HepG2 (cell line): ENCODE data around the gene MYL11. TPM values are rescaled to one million over a fixed set of nuclear protein-coding genes. Genes with fewer than 3 reads are reported as not detected.

Experiments used
- ELF3 ChIP-seq: IDR thresholded peaks from 2 replicates; pipeline ENCODE4 v1.6.1; 2016; ENCODE audit warnings: missing genetic modification reagents, missing compliant biosample characterization
- TOE1 ChIP-seq: sonication (generic); formaldehyde crosslinking; IDR thresholded peaks from 2 replicates; pipeline ENCODE4 v1.4.0; 2020; ENCODE audit warnings: mild to moderate bottlenecking, missing genetic modification reagents
- ZNF3 ChIP-seq: IDR thresholded peaks from 2 replicates; pipeline ENCODE4 v1.7.0; 2017; ENCODE audit warnings: inconsistent platforms
- ZSCAN21 ChIP-seq: sonication (generic); formaldehyde crosslinking; IDR thresholded peaks from 2 replicates; pipeline ENCODE4 v1.8.0; 2022; ENCODE audit warnings: mild to moderate bottlenecking, missing genetic modification reagents, moderate library complexity, borderline replicate concordance
- polyA plus RNA-seq, 8 experiments: library from polyadenylated mRNA; depleted of rRNA in 3 of 8; stranded (reverse) in 7 of 8; unstranded in 1 of 8; fragments of >200 nt; fragmentation: Illumina TruSeq in 4 of 8; extraction: Trizol in 4 of 8; gene quantifications; 2 replicates each; pipeline versions ENCODE4 v1.2.1 to v1.2.3, GENCODE V29; 2011 to 2016; ENCODE audit warnings: low read depth in 4 of 8, missing spikeins in 1 of 8, mixed read lengths in 1 of 8; ENCODE audit not compliant: insufficient read depth in 1 of 8
- total RNA-seq, 5 experiments: library from RNA; depleted of rRNA; stranded (reverse); fragments of >200 nt; fragmentation: Illumina TruSeq; extraction: Trizol; gene quantifications; 2 replicates each; pipeline ENCODE4 v1.2.3, GENCODE V29; 2016; ENCODE audit warnings: low read depth in 1 of 5
- TF ChIP-seq, protein P1 (sequence below): sonication (generic); formaldehyde crosslinking; IDR thresholded peaks from 2 replicates; pipeline ENCODE4 v1.9.0; 2021; ENCODE audit warnings: missing genetic modification reagents, borderline replicate concordance
- TF ChIP-seq, protein P2 (sequence below): sonication (generic); formaldehyde crosslinking; IDR thresholded peaks from one replicate; pipeline ENCODE4 v1.5.1; 2020; ENCODE audit warnings: mild to moderate bottlenecking, missing genetic modification reagents; ENCODE audit errors: not compliant biosample characterization
- TF ChIP-seq, protein P3 (sequence below): sonication (generic); formaldehyde crosslinking; IDR thresholded peaks from 2 replicates; pipeline ENCODE4 v1.5.1; 2020; ENCODE audit warnings: missing genetic modification reagents, mild to moderate bottlenecking, borderline replicate concordance
- TF ChIP-seq, protein P4 (sequence below): sonication (generic); formaldehyde crosslinking; IDR thresholded peaks from 2 replicates; pipeline ENCODE4 v1.4.0; 2020; ENCODE audit warnings: missing genetic modification reagents
- TF ChIP-seq, protein P5 (sequence below): IDR thresholded peaks from 2 replicates; pipeline ENCODE4 v1.6.1; 2012; ENCODE audit warnings: low read length, improper control_type of control experiment

Gene MYL11
- total and polyA plus RNA-seq, 2 of the 13 experiments (the other 11 are each of a cell fraction or from before 2014, with no cell fraction given), result not detected

DNA sequence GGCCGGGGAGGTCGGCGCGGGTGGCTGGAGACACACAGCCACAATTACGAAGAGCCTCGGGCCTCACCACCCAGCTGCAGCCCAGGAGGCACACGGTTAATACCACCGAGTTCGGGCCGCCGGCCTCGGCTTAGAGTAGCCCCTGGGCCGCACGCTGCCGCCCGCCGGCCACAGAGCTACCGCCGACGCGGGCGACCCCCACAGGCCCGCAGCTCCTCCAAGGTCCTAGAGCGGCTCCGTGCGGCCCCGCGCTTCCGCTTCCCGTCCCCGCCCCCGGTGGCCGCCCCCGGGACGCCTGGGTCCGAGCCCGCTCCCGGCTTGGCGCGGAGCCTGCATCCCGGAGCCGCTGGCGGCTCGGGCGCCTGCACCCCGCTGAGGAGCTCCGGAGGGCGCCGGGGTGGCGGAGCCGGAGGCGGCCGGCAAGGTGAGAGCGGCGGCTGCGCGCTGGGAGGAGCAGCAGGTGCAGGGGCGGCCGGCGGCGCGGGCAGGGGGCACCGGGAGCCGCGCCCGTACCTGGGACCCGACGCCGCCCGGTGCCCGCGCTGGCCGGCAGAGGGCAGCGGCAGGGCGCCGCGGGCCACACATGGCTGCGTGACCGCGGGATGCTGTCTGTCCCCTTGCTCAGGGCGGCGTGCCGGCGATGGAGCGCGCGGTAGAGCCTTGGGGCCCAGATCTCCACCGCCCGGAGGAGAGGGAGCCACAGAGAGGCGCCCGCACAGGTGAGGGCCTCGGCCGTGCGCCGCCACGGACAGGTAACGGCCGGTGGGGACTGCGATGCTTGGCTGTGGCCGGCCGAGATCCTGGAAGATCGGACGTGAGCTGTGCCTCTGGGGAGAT is 20.8 kb downstream of the MYL11 start, which contains the start of gene ZNF48 (continued):
- TF ChIP-seq, protein P1, sequence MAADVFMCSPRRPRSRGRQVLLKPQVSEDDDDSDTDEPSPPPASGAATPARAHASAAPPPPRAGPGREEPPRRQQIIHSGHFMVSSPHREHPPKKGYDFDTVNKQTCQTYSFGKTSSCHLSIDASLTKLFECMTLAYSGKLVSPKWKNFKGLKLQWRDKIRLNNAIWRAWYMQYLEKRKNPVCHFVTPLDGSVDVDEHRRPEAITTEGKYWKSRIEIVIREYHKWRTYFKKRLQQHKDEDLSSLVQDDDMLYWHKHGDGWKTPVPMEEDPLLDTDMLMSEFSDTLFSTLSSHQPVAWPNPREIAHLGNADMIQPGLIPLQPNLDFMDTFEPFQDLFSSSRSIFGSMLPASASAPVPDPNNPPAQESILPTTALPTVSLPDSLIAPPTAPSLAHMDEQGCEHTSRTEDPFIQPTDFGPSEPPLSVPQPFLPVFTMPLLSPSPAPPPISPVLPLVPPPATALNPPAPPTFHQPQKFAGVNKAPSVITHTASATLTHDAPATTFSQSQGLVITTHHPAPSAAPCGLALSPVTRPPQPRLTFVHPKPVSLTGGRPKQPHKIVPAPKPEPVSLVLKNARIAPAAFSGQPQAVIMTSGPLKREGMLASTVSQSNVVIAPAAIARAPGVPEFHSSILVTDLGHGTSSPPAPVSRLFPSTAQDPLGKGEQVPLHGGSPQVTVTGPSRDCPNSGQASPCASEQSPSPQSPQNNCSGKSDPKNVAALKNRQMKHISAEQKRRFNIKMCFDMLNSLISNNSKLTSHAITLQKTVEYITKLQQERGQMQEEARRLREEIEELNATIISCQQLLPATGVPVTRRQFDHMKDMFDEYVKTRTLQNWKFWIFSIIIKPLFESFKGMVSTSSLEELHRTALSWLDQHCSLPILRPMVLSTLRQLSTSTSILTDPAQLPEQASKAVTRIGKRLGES (CRISPR knock-in tag), result peak; percentile 53; the same call in 1 of the 2 replicates
- no peak; the same call in 1 of the 2 replicates for TF ChIP-seq ZSCAN21 (CRISPR knock-in tag)
- TF ChIP-seq, protein P2, sequence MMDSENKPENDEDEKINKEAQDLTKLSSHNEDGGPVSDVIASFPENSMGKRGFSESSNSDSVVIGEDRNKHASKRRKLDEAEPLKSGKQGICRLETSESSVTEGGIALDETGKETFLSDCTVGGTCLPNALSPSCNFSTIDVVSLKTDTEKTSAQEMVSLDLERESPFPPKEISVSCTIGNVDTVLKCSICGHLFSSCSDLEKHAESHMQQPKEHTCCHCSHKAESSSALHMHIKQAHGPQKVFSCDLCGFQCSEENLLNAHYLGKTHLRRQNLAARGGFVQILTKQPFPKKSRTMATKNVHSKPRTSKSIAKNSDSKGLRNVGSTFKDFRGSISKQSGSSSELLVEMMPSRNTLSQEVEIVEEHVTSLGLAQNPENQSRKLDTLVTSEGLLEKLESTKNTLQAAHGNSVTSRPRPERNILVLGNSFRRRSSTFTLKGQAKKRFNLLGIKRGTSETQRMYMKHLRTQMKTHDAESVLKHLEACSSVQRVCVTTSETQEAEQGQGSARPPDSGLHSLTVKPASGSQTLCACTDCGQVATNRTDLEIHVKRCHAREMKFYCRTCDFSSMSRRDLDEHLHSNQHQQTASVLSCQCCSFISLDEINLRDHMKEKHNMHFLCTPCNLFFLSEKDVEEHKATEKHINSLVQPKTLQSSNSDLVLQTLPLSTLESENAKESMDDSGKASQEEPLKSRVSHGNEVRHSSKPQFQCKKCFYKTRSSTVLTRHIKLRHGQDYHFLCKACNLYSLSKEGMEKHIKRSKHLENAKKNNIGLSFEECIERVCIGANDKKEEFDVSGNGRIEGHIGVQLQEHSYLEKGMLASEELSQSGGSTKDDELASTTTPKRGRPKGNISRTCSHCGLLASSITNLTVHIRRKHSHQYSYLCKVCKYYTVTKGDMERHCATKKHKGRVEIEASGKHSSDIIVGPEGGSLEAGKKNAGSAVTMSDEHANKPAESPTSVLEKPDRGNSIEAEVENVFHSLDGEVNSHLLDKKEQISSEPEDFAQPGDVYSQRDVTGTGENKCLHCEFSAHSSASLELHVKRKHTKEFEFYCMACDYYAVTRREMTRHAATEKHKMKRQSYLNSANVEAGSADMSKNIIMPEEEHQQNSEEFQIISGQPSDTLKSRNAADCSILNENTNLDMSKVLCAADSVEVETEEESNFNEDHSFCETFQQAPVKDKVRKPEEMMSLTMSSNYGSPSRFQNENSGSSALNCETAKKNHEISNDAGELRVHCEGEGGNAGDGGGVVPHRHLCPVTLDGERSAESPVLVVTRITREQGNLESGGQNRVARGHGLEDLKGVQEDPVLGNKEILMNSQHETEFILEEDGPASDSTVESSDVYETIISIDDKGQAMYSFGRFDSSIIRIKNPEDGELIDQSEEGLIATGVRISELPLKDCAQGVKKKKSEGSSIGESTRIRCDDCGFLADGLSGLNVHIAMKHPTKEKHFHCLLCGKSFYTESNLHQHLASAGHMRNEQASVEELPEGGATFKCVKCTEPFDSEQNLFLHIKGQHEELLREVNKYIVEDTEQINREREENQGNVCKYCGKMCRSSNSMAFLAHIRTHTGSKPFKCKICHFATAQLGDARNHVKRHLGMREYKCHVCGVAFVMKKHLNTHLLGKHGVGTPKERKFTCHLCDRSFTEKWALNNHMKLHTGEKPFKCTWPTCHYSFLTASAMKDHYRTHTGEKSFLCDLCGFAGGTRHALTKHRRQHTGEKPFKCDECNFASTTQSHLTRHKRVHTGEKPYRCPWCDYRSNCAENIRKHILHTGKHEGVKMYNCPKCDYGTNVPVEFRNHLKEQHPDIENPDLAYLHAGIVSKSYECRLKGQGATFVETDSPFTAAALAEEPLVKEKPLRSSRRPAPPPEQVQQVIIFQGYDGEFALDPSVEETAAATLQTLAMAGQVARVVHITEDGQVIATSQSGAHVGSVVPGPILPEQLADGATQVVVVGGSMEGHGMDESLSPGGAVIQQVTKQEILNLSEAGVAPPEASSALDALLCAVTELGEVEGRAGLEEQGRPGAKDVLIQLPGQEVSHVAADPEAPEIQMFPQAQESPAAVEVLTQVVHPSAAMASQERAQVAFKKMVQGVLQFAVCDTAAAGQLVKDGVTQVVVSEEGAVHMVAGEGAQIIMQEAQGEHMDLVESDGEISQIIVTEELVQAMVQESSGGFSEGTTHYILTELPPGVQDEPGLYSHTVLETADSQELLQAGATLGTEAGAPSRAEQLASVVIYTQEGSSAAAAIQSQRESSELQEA (CRISPR knock-in tag), result no peak
- TF ChIP-seq, protein P3, sequence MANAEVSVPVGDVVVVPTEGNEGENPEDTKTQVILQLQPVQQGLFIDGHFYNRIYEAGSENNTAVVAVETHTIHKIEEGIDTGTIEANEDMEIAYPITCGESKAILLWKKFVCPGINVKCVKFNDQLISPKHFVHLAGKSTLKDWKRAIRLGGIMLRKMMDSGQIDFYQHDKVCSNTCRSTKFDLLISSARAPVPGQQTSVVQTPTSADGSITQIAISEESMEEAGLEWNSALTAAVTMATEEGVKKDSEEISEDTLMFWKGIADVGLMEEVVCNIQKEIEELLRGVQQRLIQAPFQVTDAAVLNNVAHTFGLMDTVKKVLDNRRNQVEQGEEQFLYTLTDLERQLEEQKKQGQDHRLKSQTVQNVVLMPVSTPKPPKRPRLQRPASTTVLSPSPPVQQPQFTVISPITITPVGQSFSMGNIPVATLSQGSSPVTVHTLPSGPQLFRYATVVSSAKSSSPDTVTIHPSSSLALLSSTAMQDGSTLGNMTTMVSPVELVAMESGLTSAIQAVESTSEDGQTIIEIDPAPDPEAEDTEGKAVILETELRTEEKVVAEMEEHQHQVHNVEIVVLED (CRISPR knock-in tag), result peak; percentile 90
- TF ChIP-seq TOE1 (CRISPR knock-in tag), result no peak
- TF ChIP-seq ZNF3 (CRISPR knock-in tag), result no peak
- TF ChIP-seq ELF3 (CRISPR knock-in tag), result peak; percentile 52; the same call in 1 of the 2 replicates
- TF ChIP-seq, protein P4, sequence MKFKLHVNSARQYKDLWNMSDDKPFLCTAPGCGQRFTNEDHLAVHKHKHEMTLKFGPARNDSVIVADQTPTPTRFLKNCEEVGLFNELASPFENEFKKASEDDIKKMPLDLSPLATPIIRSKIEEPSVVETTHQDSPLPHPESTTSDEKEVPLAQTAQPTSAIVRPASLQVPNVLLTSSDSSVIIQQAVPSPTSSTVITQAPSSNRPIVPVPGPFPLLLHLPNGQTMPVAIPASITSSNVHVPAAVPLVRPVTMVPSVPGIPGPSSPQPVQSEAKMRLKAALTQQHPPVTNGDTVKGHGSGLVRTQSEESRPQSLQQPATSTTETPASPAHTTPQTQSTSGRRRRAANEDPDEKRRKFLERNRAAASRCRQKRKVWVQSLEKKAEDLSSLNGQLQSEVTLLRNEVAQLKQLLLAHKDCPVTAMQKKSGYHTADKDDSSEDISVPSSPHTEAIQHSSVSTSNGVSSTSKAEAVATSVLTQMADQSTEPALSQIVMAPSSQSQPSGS (CRISPR knock-in tag), result peak; percentile 73
- TF ChIP-seq, protein P5, sequence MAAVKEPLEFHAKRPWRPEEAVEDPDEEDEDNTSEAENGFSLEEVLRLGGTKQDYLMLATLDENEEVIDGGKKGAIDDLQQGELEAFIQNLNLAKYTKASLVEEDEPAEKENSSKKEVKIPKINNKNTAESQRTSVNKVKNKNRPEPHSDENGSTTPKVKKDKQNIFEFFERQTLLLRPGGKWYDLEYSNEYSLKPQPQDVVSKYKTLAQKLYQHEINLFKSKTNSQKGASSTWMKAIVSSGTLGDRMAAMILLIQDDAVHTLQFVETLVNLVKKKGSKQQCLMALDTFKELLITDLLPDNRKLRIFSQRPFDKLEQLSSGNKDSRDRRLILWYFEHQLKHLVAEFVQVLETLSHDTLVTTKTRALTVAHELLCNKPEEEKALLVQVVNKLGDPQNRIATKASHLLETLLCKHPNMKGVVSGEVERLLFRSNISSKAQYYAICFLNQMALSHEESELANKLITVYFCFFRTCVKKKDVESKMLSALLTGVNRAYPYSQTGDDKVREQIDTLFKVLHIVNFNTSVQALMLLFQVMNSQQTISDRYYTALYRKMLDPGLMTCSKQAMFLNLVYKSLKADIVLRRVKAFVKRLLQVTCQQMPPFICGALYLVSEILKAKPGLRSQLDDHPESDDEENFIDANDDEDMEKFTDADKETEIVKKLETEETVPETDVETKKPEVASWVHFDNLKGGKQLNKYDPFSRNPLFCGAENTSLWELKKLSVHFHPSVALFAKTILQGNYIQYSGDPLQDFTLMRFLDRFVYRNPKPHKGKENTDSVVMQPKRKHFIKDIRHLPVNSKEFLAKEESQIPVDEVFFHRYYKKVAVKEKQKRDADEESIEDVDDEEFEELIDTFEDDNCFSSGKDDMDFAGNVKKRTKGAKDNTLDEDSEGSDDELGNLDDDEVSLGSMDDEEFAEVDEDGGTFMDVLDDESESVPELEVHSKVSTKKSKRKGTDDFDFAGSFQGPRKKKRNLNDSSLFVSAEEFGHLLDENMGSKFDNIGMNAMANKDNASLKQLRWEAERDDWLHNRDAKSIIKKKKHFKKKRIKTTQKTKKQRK, result no peak
